Subcutaneous adipose tissue (tissue), 4 donors: ENCODE results near the gene SCYGR4. TPM values are rescaled to one million over a fixed set of nuclear protein-coding genes. Genes with fewer than 3 reads are reported as not detected.

Experiments
- CTCF ChIP-seq: fragments of 450-650 bp; IDR thresholded peaks from one replicate; pipeline ENCODE4 v1.5.1; 2016; ENCODE audit warnings: low read depth, mild to moderate bottlenecking, control low read depth, antibody characterized with exemption, moderate library complexity
- total RNA-seq, 4 donors: library from RNA; depleted of rRNA; stranded (reverse); fragments of >200 nt; gene quantifications; one replicate each; pipeline ENCODE4 v1.1.0, GENCODE V29; 2016

The SCYGR4 gene
- total RNA-seq, 4 donors from 2014 or later = not detected

GRCh38 chr2:227626580-227627151 is 9.4 kb downstream of the SCYGR4 start:
- no peak for TF ChIP-seq CTCF

GRCh38 chr2:227627769-227628168 is 10.5 kb downstream of the SCYGR4 start:
- no peak for TF ChIP-seq CTCF

GRCh38 chr2:227629435-227629834 is 12.1 kb downstream of the SCYGR4 start:
- TF ChIP-seq CTCF = no peak

- TF ChIP-seq CTCF = no peak
These were observed 13.0 kb downstream of the SCYGR4 start for GRCh38 chr2:227630322-227630721.

- TF ChIP-seq CTCF = no peak
These were observed 15.5 kb downstream of the SCYGR4 start for GRCh38 chr2:227632827-227633226.

- TF ChIP-seq CTCF = no peak
These were observed 16.9 kb downstream of the SCYGR4 start for GRCh38 chr2:227634201-227634600.

- TF ChIP-seq CTCF = no peak
These were observed 25.4 kb downstream of the SCYGR4 start for GRCh38 chr2:227642656-227643055.
